SU-DHL-6 (cell line): Measurements from ENCODE around the gene CXCL10.
"Not testable (repeated sequence)": the region's sequence is repeated elsewhere in the genome, so short reads cannot be mapped to it uniquely, and the experiment has no call there.

Experiments
- H2AFZ ChIP-seq: fragments of 200-600 bp; sonication (generic); 2 replicates; pipeline ENCODE4 v1.6.1; 2014; ENCODE audit warnings: low read depth, mild to moderate bottlenecking, moderate library complexity, mixed read lengths, antibody characterized with exemption, low read length; ENCODE audit not compliant: severe bottlenecking
- H3F3A ChIP-seq: fragments of 200-600 bp; shearing (Covaris generic); 2 replicates; pipeline ENCODE4 v1.6.0; 2016; ENCODE audit warnings: antibody characterized with exemption, mild to moderate bottlenecking; ENCODE audit not compliant: insufficient read depth
- H3K27ac ChIP-seq: fragments of 200-600 bp; sonication (generic); 2 replicates; pipeline ENCODE4 v1.5.1; 2016; ENCODE audit warnings: low read depth, mild to moderate bottlenecking, low read length, moderate library complexity, mixed read lengths
- H3K27me3 ChIP-seq: fragments of 200-600 bp; sonication (generic), shearing (Covaris generic); 2 replicates; pipeline ENCODE4 v1.6.0; 2014; ENCODE audit warnings: mild to moderate bottlenecking, low read length
- H3K36me3 ChIP-seq: fragments of 200-600 bp; sonication (generic); 2 replicates; pipeline ENCODE4 v1.6.1; 2014; ENCODE audit warnings: mild to moderate bottlenecking, low read length, mixed read lengths
- H3K4me2 ChIP-seq: fragments of 300-600, 200-600 bp; shearing (Covaris generic), sonication (generic); 2 replicates; pipeline ENCODE4 v1.6.0; 2014; ENCODE audit warnings: low read length, low read depth, mild to moderate bottlenecking; ENCODE audit not compliant: poor library complexity, severe bottlenecking
- H3K4me3 ChIP-seq: fragments of 200-600 bp; sonication (generic); 2 replicates; pipeline ENCODE4 v1.5.1; 2014; ENCODE audit warnings: antibody characterized with exemption, low read length, mild to moderate bottlenecking, mixed read lengths; ENCODE audit not compliant: insufficient read depth, poor library complexity, severe bottlenecking
- H3K79me2 ChIP-seq: fragments of 200-600 bp; sonication (generic); 2 replicates; pipeline ENCODE4 v1.6.1; 2014; ENCODE audit warnings: mild to moderate bottlenecking, low read length, moderate library complexity; ENCODE audit not compliant: insufficient read depth
- H3K9ac ChIP-seq: fragments of 200-600 bp; sonication (generic); 2 replicates; pipeline ENCODE4 v1.7.0; 2014; ENCODE audit warnings: mild to moderate bottlenecking, low read length
- H3K9me2 ChIP-seq: fragments of 200-600 bp; sonication (generic); replicated peaks from 2 replicates; pipeline ENCODE4 v1.6.1; 2014; ENCODE audit warnings: low read length; ENCODE audit not compliant: insufficient read depth
- H3K9me3 ChIP-seq: fragments of 200-600 bp; sonication (generic); 2 replicates; pipeline ENCODE4 v1.6.1; 2014; ENCODE audit warnings: low read length, mixed read lengths; ENCODE audit not compliant: insufficient read depth
- H4K20me1 ChIP-seq: fragments of 200-600 bp; sonication (generic); 2 replicates; pipeline ENCODE4 v1.6.1; 2014; ENCODE audit warnings: low read depth, mild to moderate bottlenecking, antibody characterized with exemption, low read length, moderate library complexity, mixed read lengths
- CTCF ChIP-seq: fragments of 200-600 bp; sonication (generic); IDR thresholded peaks from one replicate; pipeline ENCODE4 v1.5.1; 2017; ENCODE audit warnings: antibody characterized with exemption, mild to moderate bottlenecking, low read length, moderate library complexity; ENCODE audit not compliant: insufficient read depth, poor library complexity, severe bottlenecking
- EZH2phosphoT487 ChIP-seq: fragments of 200-600 bp; sonication (generic), shearing (Covaris generic); conservative IDR thresholded peaks from 2 replicates; pipeline ENCODE4 v1.6.1; 2018; ENCODE audit warnings: mild to moderate bottlenecking, antibody characterized with exemption, low read length, moderate library complexity, mixed read lengths

Gene CXCL10

GRCh38 chr4:76043306-76043705 is 20.0 kb upstream of the CXCL10 start:
- not testable (repeated sequence) for H3K9me3 ChIP-seq, H3K9me2 ChIP-seq, H3K9ac ChIP-seq, H3K27ac ChIP-seq, H3K4me3 ChIP-seq, H3K27me3 ChIP-seq, H3K36me3 ChIP-seq, H2AFZ ChIP-seq, H3F3A ChIP-seq, H3K79me2 ChIP-seq, H3K4me2 ChIP-seq, H4K20me1 ChIP-seq

GRCh38 chr4:76042241-76042998 is 19.1 kb upstream of the CXCL10 start:
- not testable (repeated sequence) for H3K36me3 ChIP-seq, H3F3A ChIP-seq, H3K4me2 ChIP-seq, H3K9ac ChIP-seq, H3K79me2 ChIP-seq, H3K9me2 ChIP-seq, H3K27ac ChIP-seq, H3K4me3 ChIP-seq, H4K20me1 ChIP-seq, H3K9me3 ChIP-seq, H3K27me3 ChIP-seq, H2AFZ ChIP-seq

- Histone ChIP-seq H3K9ac (no peak overlapping the region), H3K9me2 (no peaks in the 10 kb centered on the region), H3K4me3 (no peak overlapping the region), H3F3A (no peaks in the 10 kb centered on the region), H3K79me2 (no peaks in the 10 kb centered on the region), H4K20me1 (no peaks in the 10 kb centered on the region), H3K27me3 (no peaks in the 10 kb centered on the region), H3K36me3 (no peaks in the 10 kb centered on the region), H2AFZ (no peak overlapping the region), H3K9me3 (no peaks in the 10 kb centered on the region), H3K27ac (no peak overlapping the region), H3K4me2 (no peak overlapping the region)
- TF ChIP-seq EZH2phosphoT487 (no peak), CTCF (no peak)
Observed at GRCh38 chr4:76036855-76037254, 13.6 kb upstream of the CXCL10 start.

GRCh38 chr4:76035799-76036380 is 12.6 kb upstream of the CXCL10 start, which contains the start of gene CXCL11:
TSS of gene CXCL11 (minus strand) at chr4:76036070. CDS start at chr4:76035987, 83 bp downstream.
- Histone ChIP-seq H3K4me3 (no peak within 1 kb of the TSS), H3K9ac (no peak within 1 kb of the TSS), H3K9me2 (no peaks in the 10 kb centered on the region), H3K4me2 (no peak within 1 kb of the TSS), H4K20me1 (no peaks in the 10 kb centered on the region), H3K36me3 (no peaks in the 10 kb centered on the region), H3K27me3 (no peaks in the 10 kb centered on the region), H3K9me3 (no peaks in the 10 kb centered on the region), H3K27ac (no peak within 1 kb of the TSS), H2AFZ (no peak within 1 kb of the TSS), H3F3A (no peaks in the 10 kb centered on the region), H3K79me2 (no peaks in the 10 kb centered on the region)
- TF ChIP-seq EZH2phosphoT487 (no peak), CTCF (no peak)
